ENCODE measurements around the gene IFT81. TPM values are rescaled to one million over a fixed set of nuclear protein-coding genes. Genes with fewer than 3 reads are reported as not detected.

Gene IFT81
- total and polyA plus RNA-seq, 2 experiments from 2014 or later: 17.5 to 22.3 TPM

GRCh38 chr12:110201995-110202394 is 77.8 kb downstream of the IFT81 start (continued):
- TF ChIP-seq ZNF462 (CRISPR knock-in tag; IDR thresholded peaks at IDR 0.05): no peak
- TF ChIP-seq ETS1 (IDR thresholded peaks at IDR 0.05): no peak
- TF ChIP-seq REST (IDR thresholded peaks at IDR 0.05; ENCODE audit: unreplicated experiment): no peak
- TF ChIP-seq CREB1 (CRISPR knock-in tag; IDR thresholded peaks at IDR 0.05; ENCODE audit: low read depth): no peak
- no peak for TF ChIP-seq JUNB (IDR thresholded peaks at IDR 0.05; ENCODE audit: unreplicated experiment)

Data from GM23338 (cell line).